Colonic mucosa (tissue), 4 donors: ENCODE results near the gene GRHL3. TPM values are rescaled to one million over a fixed set of nuclear protein-coding genes. Genes with fewer than 3 reads are reported as not detected.

Experiments
- DNase-seq: peaks from one replicate; pipeline ENCODE4 v3.0.0-alpha.2; 2020
- H3K27ac ChIP-seq: fragments of 200-600 bp; one replicate; pipeline ENCODE4 v1.8.0; 2021
- H3K27me3 ChIP-seq: fragments of 200-600 bp; one replicate; pipeline ENCODE4 v1.8.0; 2021
- H3K36me3 ChIP-seq: fragments of 200-600 bp; one replicate; pipeline ENCODE4 v1.8.0; 2021
- H3K4me1 ChIP-seq: fragments of 200-600 bp; one replicate; pipeline ENCODE4 v1.8.0; 2021; ENCODE audit warnings: mild to moderate bottlenecking
- H3K4me3 ChIP-seq: fragments of 200-600 bp; one replicate; pipeline ENCODE4 v1.8.0; 2021
- H3K9ac ChIP-seq, 2 donors: one replicate each; pipeline ENCODE4 v1.7.0; 2013; ENCODE audit warnings: control low read depth in 2 of 2, low read depth in 2 of 2, low read length in 2 of 2
- H3K9me3 ChIP-seq: fragments of 200-600 bp; one replicate; pipeline ENCODE4 v1.8.0; 2021
- intact Hi-C: fragments of 100-400 bp; cut with DNase I; formaldehyde crosslinking; loops from one replicate; pipeline ENCODE4 v1.14.1; 2022
- total RNA-seq, 2 donors: library from RNA; stranded (reverse); fragmentation: NEBNext Ultra II Directional in 1 of 2; extraction: Animal tissue kit (Norgen Biotek cat#: 25700) in 1 of 2; gene quantifications; one replicate each; pipeline ENCODE4 v1.2.1, GENCODE V29; 2021
- TF ChIP-seq, protein P1 (sequence below): fragments of 200-600 bp; IDR thresholded peaks from one replicate; pipeline ENCODE4 v1.8.0; 2022; ENCODE audit warnings: antibody characterized with exemption, mild to moderate bottlenecking
- donor health status: healthy.
- donor health status: DM: no; HTN: no; CAD: no.
- donor health status: DM: no; HTN: no; CAD: no.

The GRHL3 gene
- total RNA-seq, 2 donors from 2014 or later: 0.64 to 1.5 TPM

DNA sequence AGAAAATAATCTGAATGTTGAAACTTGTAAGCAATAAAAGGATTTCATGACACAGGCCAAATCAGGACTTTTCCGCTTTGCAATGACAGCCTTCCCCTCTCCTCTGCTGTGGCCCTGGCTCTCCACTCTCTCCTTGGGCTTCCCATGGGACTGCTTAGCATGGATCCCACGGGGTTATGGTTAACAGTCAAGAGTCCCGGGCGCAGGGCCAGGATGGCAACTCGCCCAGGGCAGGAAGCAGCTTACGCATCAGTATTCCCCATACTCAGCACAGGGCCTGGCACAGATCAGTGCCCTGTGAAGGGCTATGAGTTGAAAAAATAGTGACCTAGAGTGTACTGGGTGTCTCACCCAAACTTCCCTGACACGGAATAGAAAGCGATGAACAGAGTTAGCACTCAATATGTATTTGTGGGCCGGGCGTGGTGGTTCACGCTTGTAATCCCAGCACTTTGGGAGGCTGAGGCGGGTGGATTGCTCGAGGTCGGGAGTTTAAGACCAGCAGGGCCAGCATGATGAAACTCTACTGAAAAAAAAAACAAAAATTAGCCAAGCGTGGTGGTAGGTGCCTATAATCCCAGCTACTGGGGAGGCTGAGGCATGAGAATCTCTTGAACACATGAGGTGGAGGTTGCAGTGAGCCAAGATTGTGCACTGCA is 29.1 kb upstream of the GRHL3 start:
- Histone ChIP-seq H3K4me3 (no peak overlapping the region), H3K9me3 (no peaks in the 10 kb centered on the region), H3K9ac (no peak overlapping the region), H3K4me1 (peaks cover 6% of the 10 kb centered on the region), H3K27me3 (no peaks in the 10 kb centered on the region), H3K36me3 (no peaks in the 10 kb centered on the region), H3K27ac (no peak overlapping the region)
- DNase-seq: peak; percentile 88
- TF ChIP-seq, protein P1, sequence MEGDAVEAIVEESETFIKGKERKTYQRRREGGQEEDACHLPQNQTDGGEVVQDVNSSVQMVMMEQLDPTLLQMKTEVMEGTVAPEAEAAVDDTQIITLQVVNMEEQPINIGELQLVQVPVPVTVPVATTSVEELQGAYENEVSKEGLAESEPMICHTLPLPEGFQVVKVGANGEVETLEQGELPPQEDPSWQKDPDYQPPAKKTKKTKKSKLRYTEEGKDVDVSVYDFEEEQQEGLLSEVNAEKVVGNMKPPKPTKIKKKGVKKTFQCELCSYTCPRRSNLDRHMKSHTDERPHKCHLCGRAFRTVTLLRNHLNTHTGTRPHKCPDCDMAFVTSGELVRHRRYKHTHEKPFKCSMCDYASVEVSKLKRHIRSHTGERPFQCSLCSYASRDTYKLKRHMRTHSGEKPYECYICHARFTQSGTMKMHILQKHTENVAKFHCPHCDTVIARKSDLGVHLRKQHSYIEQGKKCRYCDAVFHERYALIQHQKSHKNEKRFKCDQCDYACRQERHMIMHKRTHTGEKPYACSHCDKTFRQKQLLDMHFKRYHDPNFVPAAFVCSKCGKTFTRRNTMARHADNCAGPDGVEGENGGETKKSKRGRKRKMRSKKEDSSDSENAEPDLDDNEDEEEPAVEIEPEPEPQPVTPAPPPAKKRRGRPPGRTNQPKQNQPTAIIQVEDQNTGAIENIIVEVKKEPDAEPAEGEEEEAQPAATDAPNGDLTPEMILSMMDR: no peak
- intact Hi-C loops: no loop called here

DNA sequence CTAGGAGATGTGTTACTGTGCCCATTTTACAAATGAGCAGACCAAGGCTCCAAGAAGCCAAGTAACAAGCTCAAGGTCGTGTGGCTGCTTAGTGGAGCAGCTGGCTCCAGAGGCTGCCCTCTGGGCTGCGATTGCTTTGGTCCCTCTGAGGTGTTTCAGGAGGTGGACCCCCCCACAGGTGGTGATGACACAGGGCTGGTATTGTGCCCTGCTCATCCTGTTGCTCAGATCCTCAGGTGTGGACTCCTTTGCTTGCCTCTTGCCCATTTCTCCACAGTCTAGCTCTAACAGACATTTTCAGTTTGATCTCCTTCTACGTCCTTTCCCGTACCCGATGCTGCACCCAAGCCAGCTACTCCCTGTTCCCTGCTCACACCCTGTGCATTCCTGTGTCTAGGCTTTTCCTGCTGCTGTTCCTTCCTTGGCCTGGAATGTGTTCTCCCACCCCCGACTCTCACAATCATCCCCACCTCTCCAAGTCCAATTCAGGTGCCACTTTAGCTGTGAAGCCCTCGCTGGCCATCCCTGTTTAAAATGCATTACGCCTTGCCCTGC is 28.1 kb upstream of the GRHL3 start:
- Histone ChIP-seq H3K4me1 (peaks cover 6% of the 10 kb centered on the region), H3K27me3 (no peaks in the 10 kb centered on the region), H3K27ac (no peak overlapping the region), H3K4me3 (no peak overlapping the region), H3K9ac (no peak overlapping the region), H3K9me3 (no peaks in the 10 kb centered on the region), H3K36me3 (no peaks in the 10 kb centered on the region)
- DNase-seq: no peak
- intact Hi-C loops: no loop called here
- TF ChIP-seq, protein P1: no peak

DNA sequence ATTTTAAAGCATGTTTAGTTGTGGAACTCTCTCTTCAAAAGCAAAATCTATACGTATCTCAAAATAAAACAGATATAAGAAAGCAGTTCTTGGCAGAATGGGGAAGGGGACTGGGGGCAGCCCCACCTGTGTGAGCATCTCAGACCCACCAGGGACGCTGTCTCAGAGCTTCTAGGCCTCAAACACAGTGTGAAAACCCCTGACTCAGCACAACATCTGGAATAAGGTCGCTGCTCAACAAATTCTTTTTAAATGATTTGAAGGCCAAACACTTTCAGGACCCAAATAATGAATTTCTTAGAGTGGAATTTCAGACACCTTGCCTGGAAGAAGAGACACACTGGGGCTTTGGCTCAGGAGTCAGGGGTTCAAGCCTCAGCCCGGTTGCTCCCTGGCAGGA is 27.1 kb upstream of the GRHL3 start:
- H3K27ac ChIP-seq: no peak overlapping the region
- intact Hi-C loops: no loop called here

DNA sequence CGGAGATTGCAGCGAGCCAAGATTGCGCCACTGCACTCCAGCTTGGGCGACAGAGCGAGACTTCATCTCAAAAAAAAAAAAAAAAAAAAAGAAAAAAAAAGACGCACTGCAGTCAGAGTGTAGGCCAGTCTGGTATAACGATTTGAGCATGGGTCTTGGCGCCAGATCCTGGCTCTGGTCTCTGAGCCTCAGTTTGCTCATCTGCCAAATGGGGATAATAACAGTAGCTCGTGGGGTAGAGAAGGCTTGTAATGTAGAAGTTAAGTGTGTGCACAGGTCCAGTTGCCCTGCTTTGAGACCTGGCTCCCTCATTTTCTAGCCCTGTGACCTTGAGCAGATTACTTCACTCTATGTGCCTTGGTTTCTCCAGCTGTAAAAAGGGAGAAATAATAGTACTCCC is 26.3 kb upstream of the GRHL3 start:
- no peaks in the 10 kb centered on the region for H3K27me3 ChIP-seq
- H3K4me1 ChIP-seq: peaks cover 6% of the 10 kb centered on the region
- no peaks in the 10 kb centered on the region for H3K36me3 ChIP-seq
- intact Hi-C loops: no loop called here
- no peak for DNase-seq
- H3K9me3 ChIP-seq: no peaks in the 10 kb centered on the region
- no peak overlapping the region for H3K4me3 ChIP-seq
- no peak overlapping the region for H3K9ac ChIP-seq
- no peak overlapping the region for H3K27ac ChIP-seq
- TF ChIP-seq, protein P1: no peak

More for the DNA sequence above, 27.1 kb upstream of the GRHL3 start:
- H3K4me3 ChIP-seq: no peak overlapping the region
- H3K4me1 ChIP-seq: peaks cover 6% of the 10 kb centered on the region
- DNase-seq: no peak
- no peaks in the 10 kb centered on the region for H3K36me3 ChIP-seq
- no peaks in the 10 kb centered on the region for H3K9me3 ChIP-seq
- H3K27me3 ChIP-seq: no peaks in the 10 kb centered on the region
- TF ChIP-seq, protein P1: no peak
- H3K9ac ChIP-seq: no peak overlapping the region

DNA sequence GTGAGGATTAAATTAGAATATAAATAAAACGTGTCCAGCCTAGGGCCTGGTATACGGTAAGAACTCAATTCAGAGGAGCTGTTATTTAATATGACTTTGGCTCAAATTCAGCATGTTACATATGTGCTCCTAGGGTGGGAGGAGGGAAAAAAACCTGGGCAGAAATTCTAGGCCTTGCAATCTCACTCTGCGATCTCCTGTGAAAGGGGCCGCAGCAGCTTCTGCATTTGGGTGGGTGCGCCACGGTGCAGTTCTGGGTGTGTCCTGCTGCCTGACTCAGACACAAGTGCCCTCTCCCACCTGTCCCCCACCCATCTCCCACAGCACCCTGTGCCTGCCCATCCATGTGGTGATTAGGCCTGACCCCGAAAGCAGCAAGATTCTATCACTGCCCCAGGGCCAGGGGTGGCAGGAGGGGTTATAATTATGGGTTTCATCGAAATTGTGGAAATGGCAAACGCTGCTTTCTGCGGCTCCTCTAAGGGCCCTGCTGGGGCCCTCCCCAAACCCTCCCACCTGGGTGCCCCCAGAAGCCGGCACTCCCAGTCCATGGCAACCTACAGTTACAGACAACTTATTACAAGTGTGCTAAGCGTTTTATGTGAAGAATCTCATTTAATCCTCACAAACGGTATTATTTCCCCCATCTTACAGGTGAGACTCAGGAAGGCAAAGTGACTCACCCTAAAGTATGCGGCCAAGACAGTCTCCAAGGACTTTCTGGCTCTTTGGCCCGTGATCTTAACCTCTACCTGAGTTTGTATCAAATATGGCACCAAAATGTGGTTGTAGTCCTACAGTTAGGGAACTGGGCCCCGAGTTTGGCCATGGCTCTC is 25.5 kb upstream of the GRHL3 start:
- TF ChIP-seq, protein P1: no peak
- Histone ChIP-seq H3K27ac (peak overlapping the region; percentile 49), H3K9ac (no peak overlapping the region)

More for the DNA sequence above, 25.5 kb upstream of the GRHL3 start:
- H3K27me3 ChIP-seq: no peaks in the 10 kb centered on the region
- H3K4me1 ChIP-seq: peaks cover 6% of the 10 kb centered on the region
- H3K36me3 ChIP-seq: no peaks in the 10 kb centered on the region
- intact Hi-C loops: no loop called here
- H3K9me3 ChIP-seq: no peaks in the 10 kb centered on the region
- DNase-seq: no peak
- H3K4me3 ChIP-seq: no peak overlapping the region
